Activated CD4-positive, alpha-beta T cell treated with anti-CD3 and anti-CD28 coated beads for 36 hours (primary cell): ENCODE results near the gene FAM81B. TPM values are rescaled to one million over a fixed set of nuclear protein-coding genes. Genes with fewer than 3 reads are reported as not detected.

Source experiments
- ATAC-seq: fragments of 200-7000 bp; cut with Tn5 transposase; one replicate; pipeline ENCODE4 v1.10.0; 2021; ENCODE audit warnings: mild to moderate bottlenecking, moderate library complexity
- CTCF ChIA-PET: fragments of 350-600 bp; sonication (Branson Sonifier 250); formaldehyde crosslinking; loops from one replicate; lab custom pipeline; 2021; ENCODE audit warnings: antibody characterized with exemption; lab: Charles Lee
- POLR2A ChIA-PET: fragments of 350-600 bp; sonication (Branson Sonifier 250); formaldehyde crosslinking; loops from one replicate; lab custom pipeline; 2021; ENCODE audit warnings: antibody characterized with exemption, inconsistent platforms; lab: Charles Lee
- DNase-seq: peaks from one replicate; pipeline ENCODE4 v3.0.0-alpha.2; 2020
- H3K27ac Mint-ChIP-seq: one replicate; pipeline ENCODE4 v1.8.0; 2021; ENCODE audit warnings: mixed read lengths
- H3K27me3 Mint-ChIP-seq: one replicate; pipeline ENCODE4 v1.8.0; 2021; ENCODE audit warnings: mixed read lengths
- H3K36me3 Mint-ChIP-seq: one replicate; pipeline ENCODE4 v1.8.0; 2021; ENCODE audit warnings: low read depth, mixed read lengths
- H3K4me1 Mint-ChIP-seq: one replicate; pipeline ENCODE4 v1.8.0; 2021; ENCODE audit warnings: mixed read lengths
- H3K4me3 Mint-ChIP-seq: one replicate; pipeline ENCODE4 v1.8.0; 2021; ENCODE audit warnings: mild to moderate bottlenecking, moderate library complexity, mixed read lengths
- H3K9me3 Mint-ChIP-seq: one replicate; pipeline ENCODE4 v1.8.0; 2021; ENCODE audit warnings: low read depth, mixed read lengths
- intact Hi-C, 2 experiments: fragments of 100-400 bp; cut with DNase I in 1 of 2; cut with micrococcal nuclease in 1 of 2; formaldehyde crosslinking; loops; one replicate each; pipeline versions ENCODE4 v1.14.2 to v1.15.1; 2022 to 2024; cut with DNase I, micrococcal nuclease
- total RNA-seq, 2 experiments: library from RNA; stranded (reverse); gene quantifications; one replicate each; pipeline ENCODE4 v1.2.3, GENCODE V29; 2021

Gene FAM81B
- total RNA-seq, 2 experiments from 2014 or later, result not detected

GRCh38 chr5:95486191-95486590 is 95.0 kb downstream of the FAM81B start:
- ChIA-PET POLR2A (no interaction called here), CTCF (no interaction called here)
- Mint-ChIP-seq H3K27ac (no peak overlapping the region), H3K27me3 (no peaks in the 10 kb centered on the region), H3K9me3 (peaks cover 23% of the 10 kb centered on the region), H3K36me3 (peaks cover 72% of the 10 kb centered on the region), H3K4me3 (no peak overlapping the region), H3K4me1 (no peaks in the 10 kb centered on the region)
- no peak for ATAC-seq
- intact Hi-C loops, result no loop called here
- DNase-seq, result no peak

- Mint-ChIP-seq H3K36me3 (peaks cover 69% of the 10 kb centered on the region), H3K27me3 (no peaks in the 10 kb centered on the region), H3K4me1 (no peaks in the 10 kb centered on the region), H3K27ac (no peak overlapping the region), H3K4me3 (no peak overlapping the region), H3K9me3 (peaks cover 21% of the 10 kb centered on the region)
- intact Hi-C loops, result no loop called here
- DNase-seq (no peak), ATAC-seq (no peak)
- CTCF ChIA-PET, result no interaction called here
- POLR2A ChIA-PET, result no interaction called here
Measured at GRCh38 chr5:95487880-95488279, 96.7 kb downstream of the FAM81B start.

Other genes with a start within 250 kb of the FAM81B start
- gene MCTP1, start 106.3 kb upstream of the FAM81B start, total RNA-seq, result under 1 TPM; 0.32 to 0.53 TPM
- 10 to 100 TPM; 74.6 to 75.8 TPM for gene SKIC3, start 163.6 kb downstream of the FAM81B start, total RNA-seq
- 1 to 10 TPM; 4.6 to 5.3 TPM for gene ARSK, start 163.7 kb downstream of the FAM81B start, total RNA-seq
- under 1 TPM; 0.37 to 0.46 TPM for gene GPR150, start 228.7 kb downstream of the FAM81B start, total RNA-seq